ENCODE data around the gene STAT4.

GRCh38 chr2:191050640-191050987 is 100.2 kb downstream of the STAT4 start:
- no peak for TF ChIP-seq CTCF (IDR thresholded peaks at IDR 0.05; ENCODE audit: low read depth, low read length, poor library complexity, severe bottlenecking)
- no peak for TF ChIP-seq EZH2phosphoT487 (IDR thresholded peaks at IDR 0.05; ENCODE audit: borderline replicate concordance, low read length)
